Limb (tissue), 2 donors: ENCODE results near the gene RHBG.
"Not testable (repeated sequence)": the region's sequence is repeated elsewhere in the genome, so short reads cannot be mapped to it uniquely, and the experiment has no call there.

Experiments
- DNase-seq, 2 donors: peaks; one replicate each; pipeline ENCODE4 v3.0.0-alpha.2; 2016; ENCODE audit errors: extremely low spot score in 2 of 2

RHBG gene

GRCh38 chr1:156368889-156369684, at the start of gene RHBG:
TSS of gene RHBG (plus strand) at chr1:156369211. CDS start at chr1:156369250, 39 bp downstream.
- no peak for DNase-seq

- peak in 1 of 2 donors; percentile 19 for DNase-seq
These were observed 49.3 kb upstream of the RHBG start for GRCh38 chr1:156319664-156320063.

- DNase-seq: no peak
These were observed 48.5 kb upstream of the RHBG start for GRCh38 chr1:156320560-156320959.

GRCh38 chr1:156323179-156323578, 45.8 kb upstream of the RHBG start:
- DNase-seq: not testable (repeated sequence)

GRCh38 chr1:156336242-156336641, 32.8 kb upstream of the RHBG start:
- no peak for DNase-seq

- DNase-seq: no peak
These were observed 31.7 kb upstream of the RHBG start for GRCh38 chr1:156337052-156337887.

GRCh38 chr1:156337888-156338179, 31.2 kb upstream of the RHBG start:
- no peak for DNase-seq

- peak; percentile 99 to 100 for DNase-seq
These were observed 30.6 kb upstream of the RHBG start, which contains the start of the genes CCT3 and TSACC for GRCh38 chr1:156338180-156338976. TSS of gene CCT3 (minus strand) at chr1:156338292. CDS start at chr1:156338184, 108 bp downstream. TSS of gene TSACC (plus strand) at chr1:156338526. CDS start at chr1:156339758, 1,232 bp downstream.

GRCh38 chr1:156342166-156342955, 26.6 kb upstream of the RHBG start:
- DNase-seq: no peak

GRCh38 chr1:156344409-156344808, 24.6 kb upstream of the RHBG start:
- no peak for DNase-seq

GRCh38 chr1:156346035-156346434, 23.0 kb upstream of the RHBG start:
- DNase-seq: not testable (repeated sequence)

- DNase-seq: no peak
These were observed 22.4 kb upstream of the RHBG start for GRCh38 chr1:156346636-156347035.

- no peak for DNase-seq
These were observed 21.7 kb upstream of the RHBG start for GRCh38 chr1:156347331-156347730.

GRCh38 chr1:156352481-156352880, 16.5 kb upstream of the RHBG start:
- DNase-seq: not testable (repeated sequence)

- no peak for DNase-seq
These were observed 12.6 kb upstream of the RHBG start for GRCh38 chr1:156356262-156356874.

- DNase-seq: peak in 1 of 2 donors; percentile 54
These were observed 12.0 kb upstream of the RHBG start for GRCh38 chr1:156356875-156357534.

- DNase-seq: no peak
These were observed 11.0 kb upstream of the RHBG start for GRCh38 chr1:156357977-156358376.

- DNase-seq: no peak
These were observed 10.4 kb upstream of the RHBG start for GRCh38 chr1:156358641-156359040.

- no peak for DNase-seq
These were observed 9.8 kb upstream of the RHBG start for GRCh38 chr1:156359249-156359648.

- no peak for DNase-seq
These were observed 9.0 kb upstream of the RHBG start for GRCh38 chr1:156359973-156360372.
